Chondrocyte (in vitro differentiated cells): Measurements from ENCODE around the gene ALDOB. TPM values are rescaled to one million over a fixed set of nuclear protein-coding genes. Genes with fewer than 3 reads are reported as not detected.
A peak's percentile ranks its signal among the peaks of the same experiment; 100 is the strongest.

Experiments used
- DNase-seq: peaks from one replicate; pipeline ENCODE4 v3.0.0; 2021; ENCODE audit warnings: mixed read lengths, low spot score
- H3K27ac Mint-ChIP-seq: one replicate; pipeline ENCODE4 v1.8.0; 2021; ENCODE audit warnings: mild to moderate bottlenecking, moderate library complexity, mixed read lengths; ENCODE audit not compliant: unreplicated experiment
- H3K27me3 Mint-ChIP-seq: 2 replicates; pipeline ENCODE4 v1.8.0; 2021; ENCODE audit warnings: low read depth, mixed read lengths
- H3K36me3 Mint-ChIP-seq: 2 replicates; pipeline ENCODE4 v1.8.0; 2021; ENCODE audit warnings: low read depth, mixed read lengths
- H3K4me1 Mint-ChIP-seq: 2 replicates; pipeline ENCODE4 v1.8.0; 2021; ENCODE audit warnings: low read depth, mild to moderate bottlenecking, mixed read lengths
- H3K4me3 Mint-ChIP-seq: one replicate; pipeline ENCODE4 v1.8.0; 2021; ENCODE audit warnings: mild to moderate bottlenecking, moderate library complexity, mixed read lengths; ENCODE audit not compliant: unreplicated experiment
- H3K9me3 Mint-ChIP-seq: 2 replicates; pipeline ENCODE4 v1.8.0; 2021; ENCODE audit warnings: low read depth, mixed read lengths
- CTCF ChIP-seq: fragments of 200-600 bp; sonication (generic); IDR thresholded peaks from 2 replicates; pipeline ENCODE4 v1.5.0; 2021; ENCODE audit warnings: antibody characterized with exemption, mild to moderate bottlenecking, moderate library complexity
- total RNA-seq: library from RNA; stranded (reverse); gene quantifications from 3 replicates; pipeline ENCODE4 v1.2.1, GENCODE V29; 2021

The ALDOB gene
- total RNA-seq, 1 donor from 2014 or later, result 0.25 TPM

DNA sequence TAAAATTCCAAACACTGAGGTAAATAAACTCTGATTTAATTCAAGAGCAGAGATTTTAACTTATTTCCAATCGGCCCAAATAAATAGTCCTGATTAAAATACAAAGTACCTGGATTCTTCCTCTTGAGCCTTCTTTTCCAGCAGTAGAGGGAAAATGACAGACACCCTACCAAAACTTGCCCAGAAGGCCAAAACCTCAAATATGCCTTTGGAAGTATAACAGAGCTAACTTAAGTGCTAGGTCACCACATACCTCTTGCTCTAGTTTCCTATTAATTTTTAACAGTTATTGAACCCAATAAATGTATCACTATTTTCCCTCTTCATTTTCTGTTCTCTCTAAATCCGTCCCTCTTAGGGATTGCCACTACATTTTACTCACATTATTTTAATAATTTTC is 52.2 kb downstream of the ALDOB start:
- DNase-seq, result no peak
- H3K27me3 Mint-ChIP-seq, result no peaks in the 10 kb centered on the region
- TF ChIP-seq CTCF, result no peak
- H3K27ac Mint-ChIP-seq, result no peak overlapping the region
- no peak overlapping the region for H3K4me3 Mint-ChIP-seq
- H3K4me1 Mint-ChIP-seq, result peaks cover 5% of the 10 kb centered on the region
- peaks cover 7% of the 10 kb centered on the region for H3K36me3 Mint-ChIP-seq
- peaks cover 19% of the 10 kb centered on the region for H3K9me3 Mint-ChIP-seq

GRCh38 chr9:101381833-101382342 is 53.7 kb downstream of the ALDOB start:
- TF ChIP-seq CTCF, result no peak
- H3K36me3 Mint-ChIP-seq, result peaks cover 7% of the 10 kb centered on the region
- H3K4me1 Mint-ChIP-seq, result no peaks in the 10 kb centered on the region
- H3K27ac Mint-ChIP-seq, result no peak overlapping the region
- no peak overlapping the region for H3K4me3 Mint-ChIP-seq
- H3K9me3 Mint-ChIP-seq, result peaks cover 26% of the 10 kb centered on the region
- DNase-seq, result no peak
- H3K27me3 Mint-ChIP-seq, result no peaks in the 10 kb centered on the region

GRCh38 chr9:101381118-101381517 is 54.5 kb downstream of the ALDOB start:
- DNase-seq, result no peak
- H3K4me3 Mint-ChIP-seq, result no peak overlapping the region
- no peaks in the 10 kb centered on the region for H3K27me3 Mint-ChIP-seq
- peaks cover 5% of the 10 kb centered on the region for H3K36me3 Mint-ChIP-seq
- no peak for TF ChIP-seq CTCF
- peaks cover 7% of the 10 kb centered on the region for H3K4me1 Mint-ChIP-seq
- H3K27ac Mint-ChIP-seq, result no peak overlapping the region
- peaks cover 24% of the 10 kb centered on the region for H3K9me3 Mint-ChIP-seq

GRCh38 chr9:101380295-101380694 is 55.3 kb downstream of the ALDOB start:
- H3K27ac Mint-ChIP-seq, result no peak overlapping the region
- no peak for DNase-seq
- peaks cover 5% of the 10 kb centered on the region for H3K36me3 Mint-ChIP-seq
- H3K4me3 Mint-ChIP-seq, result no peak overlapping the region
- no peaks in the 10 kb centered on the region for H3K27me3 Mint-ChIP-seq
- no peak for TF ChIP-seq CTCF
- H3K9me3 Mint-ChIP-seq, result peaks cover 20% of the 10 kb centered on the region
- H3K4me1 Mint-ChIP-seq, result peaks cover 11% of the 10 kb centered on the region

DNA sequence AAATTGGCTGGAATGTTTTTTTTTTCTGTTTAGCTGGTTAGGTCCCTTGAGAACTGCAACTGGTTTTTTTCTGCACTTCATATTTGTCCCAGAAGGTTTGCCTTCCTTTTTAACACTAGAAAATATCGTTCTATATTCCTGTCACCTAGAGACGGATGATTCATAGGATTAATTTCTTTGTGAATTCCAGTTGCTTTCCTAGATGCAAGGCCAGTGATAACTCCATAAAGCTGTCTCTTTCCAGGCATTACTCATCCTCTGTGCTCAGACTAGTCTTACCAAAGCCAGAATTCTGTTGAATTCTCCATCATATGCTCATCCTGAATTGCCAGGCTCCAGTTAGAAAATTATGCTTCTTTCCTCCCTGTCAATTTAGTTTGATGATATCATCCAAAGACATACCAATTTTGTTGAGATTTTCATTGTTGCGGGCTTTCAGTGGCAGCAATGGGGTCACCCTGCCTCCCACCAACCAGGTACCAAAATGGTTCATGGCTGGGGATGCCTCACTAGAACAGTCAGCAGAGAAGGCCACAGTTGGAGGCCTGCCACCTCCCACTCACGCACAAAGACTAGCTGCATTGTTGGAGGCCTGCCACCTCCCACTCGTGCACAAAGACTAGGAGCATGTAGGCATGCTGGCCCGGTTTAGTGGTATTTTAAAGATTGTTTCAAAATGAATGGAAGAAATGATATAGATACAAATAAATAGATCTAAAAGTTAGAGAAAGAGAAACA is 59.3 kb downstream of the ALDOB start:
- peaks cover 14% of the 10 kb centered on the region for H3K4me1 Mint-ChIP-seq
- no peak for DNase-seq
- H3K36me3 Mint-ChIP-seq, result peaks cover 2% of the 10 kb centered on the region
- H3K27ac Mint-ChIP-seq, result peak overlapping the region; percentile 70
- no peak overlapping the region for H3K4me3 Mint-ChIP-seq
- TF ChIP-seq CTCF, result no peak
- no peaks in the 10 kb centered on the region for H3K27me3 Mint-ChIP-seq
- peaks cover 14% of the 10 kb centered on the region for H3K9me3 Mint-ChIP-seq
